ENCODE measurements around the gene EBF3. TPM values are rescaled to one million over a fixed set of nuclear protein-coding genes. Genes with fewer than 3 reads are reported as not detected.

EBF3 gene
- total RNA-seq, 8 experiments from 2014 or later, result 0.10 to 112 (median 14.8) TPM

- in situ Hi-C loops (cut with MboI; ENCODE audit: low pct_unique_long_range_greater_than_20kb in 2 of 9, low sequenced_read_pairs in 9 of 9, unreplicated experiment in 9 of 9), result no loop called here
- Histone ChIP-seq H3K4me1 (replicated peaks in 1 of 2) (peaks cover 21 to 41% of the 10 kb centered on the region in 2 donors), H3K27ac (no peak overlapping the region), H3K4me3 (no peak overlapping the region)
- 80% methylated on average over 1 of the region's 5 CpGs; no CpG with 5 or more reads in 9 of the 10 experiments for WGBS, 10 experiments
- peak in 2 of 8 experiments; percentile 4 to 48 for ATAC-seq (replicated peaks in 6 of 8)
These were observed 27.7 kb downstream of the EBF3 start for GRCh38 chr10:129936266-129936922.

- in situ Hi-C loops (cut with MboI; ENCODE audit: low pct_unique_long_range_greater_than_20kb in 2 of 9, low sequenced_read_pairs in 9 of 9, unreplicated experiment in 9 of 9), result no loop called here
- ATAC-seq (replicated peaks in 6 of 8), result peak in 3 of 8 experiments; percentile 21 to 52 (median 25)
- H3K4me3 ChIP-seq, result no peak overlapping the region
- 60 to 80% (median 78%) methylated on average over 1 to 3 of the region's 7 CpGs; no CpG with 5 or more reads in 4 of the 10 experiments for WGBS, 10 experiments
- no peak overlapping the region for H3K27ac ChIP-seq
- H3K4me1 ChIP-seq (replicated peaks in 1 of 2), result peaks cover 21 to 37% of the 10 kb centered on the region in 2 donors
These were observed 28.3 kb downstream of the EBF3 start for GRCh38 chr10:129935867-129936152.

GRCh38 chr10:129935102-129935866 is 28.8 kb downstream of the EBF3 start:
- WGBS, 10 experiments, result 25 to 100% (median 88%) methylated on average over 1 to 9 of the region's 16 CpGs; no CpG with 5 or more reads in 3 of the 10 experiments
- no peak for ATAC-seq (replicated peaks in 6 of 8)
- in situ Hi-C loops (cut with MboI; ENCODE audit: low pct_unique_long_range_greater_than_20kb in 2 of 9, low sequenced_read_pairs in 9 of 9, unreplicated experiment in 9 of 9), result no loop called here
- Histone ChIP-seq H3K4me1 (replicated peaks in 1 of 2) (peaks cover 21 to 31% of the 10 kb centered on the region in 2 donors), H3K4me3 (no peak overlapping the region), H3K27ac (no peak overlapping the region)

GRCh38 chr10:129934196-129934925 is 29.7 kb downstream of the EBF3 start:
- 88 to 100% (median 96%) methylated on average over 2 to 5 of the region's 12 CpGs; no CpG with 5 or more reads in 6 of the 10 experiments for WGBS, 10 experiments
- in situ Hi-C loops (cut with MboI; ENCODE audit: low pct_unique_long_range_greater_than_20kb in 2 of 9, low sequenced_read_pairs in 9 of 9, unreplicated experiment in 9 of 9), result no loop called here
- no peak for ATAC-seq (replicated peaks in 6 of 8)
- Histone ChIP-seq H3K4me3 (no peak overlapping the region), H3K27ac (no peak overlapping the region), H3K4me1 (replicated peaks in 1 of 2) (peaks cover 19 to 26% of the 10 kb centered on the region in 2 donors)

GRCh38 chr10:129933456-129934092 is 30.5 kb downstream of the EBF3 start:
- Histone ChIP-seq H3K4me1 (replicated peaks in 1 of 2) (peaks cover 19 to 26% of the 10 kb centered on the region in 2 donors), H3K27ac (no peak overlapping the region), H3K4me3 (no peak overlapping the region)
- in situ Hi-C loops (cut with MboI; ENCODE audit: low pct_unique_long_range_greater_than_20kb in 2 of 9, low sequenced_read_pairs in 9 of 9, unreplicated experiment in 9 of 9), result no loop called here
- WGBS, 10 experiments, result 61 to 92% (median 85%) methylated on average over 1 to 7 of the region's 14 CpGs; no CpG with 5 or more reads in 3 of the 10 experiments
- ATAC-seq (replicated peaks in 6 of 8), result peak in 4 of 8 experiments; percentile 4 to 9 (median 8)

- no peak overlapping the region for H3K4me3 ChIP-seq
- peak overlapping the region in 1 of 2 donors; percentile 14 for H3K27ac ChIP-seq
- ATAC-seq (replicated peaks in 6 of 8), result peak in 5 of 8 experiments; percentile 66 to 90 (median 82)
- in situ Hi-C loops (cut with MboI; ENCODE audit: low pct_unique_long_range_greater_than_20kb in 2 of 9, low sequenced_read_pairs in 9 of 9, unreplicated experiment in 9 of 9), result no loop called here
- WGBS, 10 experiments, result 65 to 100% (median 83%) methylated on average over 3 to 22 of the region's 24 CpGs
- peaks cover 19 to 28% of the 10 kb centered on the region in 2 donors for H3K4me1 ChIP-seq (replicated peaks in 1 of 2)
These were observed 31.2 kb downstream of the EBF3 start for GRCh38 chr10:129932751-129933433.

GRCh38 chr10:129932182-129932581 is 31.9 kb downstream of the EBF3 start:
- H3K4me1 ChIP-seq (replicated peaks in 1 of 2), result peaks cover 19 to 28% of the 10 kb centered on the region in 2 donors
- no peak overlapping the region for H3K4me3 ChIP-seq
- no peak for ATAC-seq (replicated peaks in 6 of 8)
- in situ Hi-C loops (cut with MboI; ENCODE audit: low pct_unique_long_range_greater_than_20kb in 2 of 9, low sequenced_read_pairs in 9 of 9, unreplicated experiment in 9 of 9), result no loop called here
- no peak overlapping the region for H3K27ac ChIP-seq
- 84 to 100% (median 98%) methylated on average over 3 to 5 of the region's 6 CpGs; no CpG with 5 or more reads in 7 of the 10 experiments for WGBS, 10 experiments

- Histone ChIP-seq H3K4me3 (no peak overlapping the region), H3K27ac (no peak overlapping the region), H3K4me1 (replicated peaks in 1 of 2) (peaks cover 9 to 24% of the 10 kb centered on the region in 2 donors)
- peak in 2 of 8 experiments; percentile 51 to 54 for ATAC-seq (replicated peaks in 6 of 8)
- in situ Hi-C loops (cut with MboI; ENCODE audit: low pct_unique_long_range_greater_than_20kb in 2 of 9, low sequenced_read_pairs in 9 of 9, unreplicated experiment in 9 of 9), result no loop called here
- 20 to 100% (median 60%) methylated on average over 1 to 5 of the region's 12 CpGs; no CpG with 5 or more reads in 2 of the 10 experiments for WGBS, 10 experiments
These were observed 34.5 kb downstream of the EBF3 start for GRCh38 chr10:129929343-129930292.

- Histone ChIP-seq H3K4me1 (replicated peaks in 1 of 2) (peaks cover 2 to 9% of the 10 kb centered on the region in 2 donors), H3K4me3 (no peak overlapping the region), H3K27ac (no peak overlapping the region)
- in situ Hi-C loops (cut with MboI; ENCODE audit: low pct_unique_long_range_greater_than_20kb in 2 of 9, low sequenced_read_pairs in 9 of 9, unreplicated experiment in 9 of 9), result no loop called here
- no peak for ATAC-seq (replicated peaks in 6 of 8)
- WGBS, 10 experiments, result 31 to 100% (median 85%) methylated on average over 1 to 6 of the region's 16 CpGs; no CpG with 5 or more reads in 4 of the 10 experiments
These were observed 36.5 kb downstream of the EBF3 start for GRCh38 chr10:129927351-129928120.

- no peak for ATAC-seq (replicated peaks in 6 of 8)
These were observed 37.7 kb downstream of the EBF3 start for GRCh38 chr10:129926066-129927055.

More at GRCh38 chr10:129926066-129927055, 37.7 kb downstream of the EBF3 start:
- H3K4me3 ChIP-seq, result no peak overlapping the region
- 33 to 97% (median 84%) methylated on average over 1 to 10 of the region's 29 CpGs for WGBS, 10 experiments
- no peak overlapping the region for H3K27ac ChIP-seq
- in situ Hi-C loops (cut with MboI; ENCODE audit: low pct_unique_long_range_greater_than_20kb in 2 of 9, low sequenced_read_pairs in 9 of 9, unreplicated experiment in 9 of 9), result no loop called here
- H3K4me1 ChIP-seq (replicated peaks in 1 of 2), result peaks cover 0 to 2% of the 10 kb centered on the region in 2 donors

All from motor neuron (in vitro differentiated cells).